Vein endothelial cell (primary cell): ENCODE results near the gene C9orf153. TPM values are rescaled to one million over a fixed set of nuclear protein-coding genes. Genes with fewer than 3 reads are reported as not detected.

Experiments used
- small RNA-seq: library from RNA; depleted of rRNA; stranded (forward); fragments of <200 nt; gene quantifications from one replicate; pipeline ENCODE3, GENCODE V24; 2012
- total RNA-seq: library from RNA; depleted of rRNA; stranded (reverse); fragments of >200 nt; gene quantifications from 2 replicates; pipeline ENCODE4 v1.2.3, GENCODE V29; 2012

The C9orf153 gene
- total RNA-seq = 0.33 TPM in 1 of 2 replicates, not detected in the other

GRCh38 chr9:86259557-86259956, at the start of gene C9orf153:
TSS of gene C9orf153 (minus strand) at chr9:86259657. CDS start at chr9:86229603, 30,054 bp downstream.

GRCh38 chr9:86282077-86282978, 22.9 kb upstream of the C9orf153 start, which contains the start of gene ISCA1:
TSS of gene ISCA1 (minus strand) at chr9:86282538. CDS start at chr9:86282458, 80 bp downstream.

Small RNA genes within 50 kb of the gene (small RNA-seq; reads per million reads assigned to genes)
- not detected for gene AL137849.1
- gene RN7SKP264 = not detected

Other genes with a start within 250 kb of the C9orf153 start
- gene GOLM1, start 160.1 kb downstream of the C9orf153 start, total RNA-seq = 49.9 and 56.5 TPM in 2 replicates
- gene ISCA1, start 22.9 kb upstream of the C9orf153 start, total RNA-seq = 27.4 and 32.2 TPM in 2 replicates
- gene TUT7, start 94.8 kb upstream of the C9orf153 start, total RNA-seq = 26.8 and 38.8 TPM in 2 replicates